Subcutaneous abdominal adipose tissue (tissue), 5 donors: Measurements from ENCODE around the gene CASQ2.

Experiments used
- H3K27ac ChIP-seq: one replicate; pipeline ENCODE4 v1.7.0; 2013; ENCODE audit warnings: low read depth, mild to moderate bottlenecking, inconsistent platforms, low read length, moderate library complexity
- H3K27me3 ChIP-seq, 5 donors: one replicate each; pipeline ENCODE4 v1.7.0; 2013; ENCODE audit warnings: low read length in 5 of 5, inconsistent platforms in 1 of 5; ENCODE audit not compliant: control insufficient read depth in 5 of 5, insufficient read depth in 4 of 5
- H3K36me3 ChIP-seq, 5 donors: one replicate each; pipeline ENCODE4 v1.7.0; 2013; ENCODE audit warnings: low read length in 5 of 5; ENCODE audit not compliant: control insufficient read depth in 5 of 5, insufficient read depth in 5 of 5
- H3K4me1 ChIP-seq, 5 donors: one replicate each; pipeline ENCODE4 v1.7.0; 2013; ENCODE audit warnings: low read length in 5 of 5, mild to moderate bottlenecking in 3 of 5, moderate library complexity in 1 of 5; ENCODE audit not compliant: control insufficient read depth in 5 of 5, insufficient read depth in 5 of 5
- H3K4me3 ChIP-seq, 5 donors: one replicate each; pipeline ENCODE4 v1.7.0; 2013; ENCODE audit warnings: low read length in 5 of 5, low read depth in 1 of 5
- H3K9ac ChIP-seq, 5 donors: one replicate each; pipeline ENCODE4 v1.7.0; 2013; ENCODE audit warnings: low read length in 5 of 5, mild to moderate bottlenecking in 4 of 5, moderate library complexity in 3 of 5
- H3K9me3 ChIP-seq, 5 donors: one replicate each; pipeline ENCODE4 v1.7.0; 2013; ENCODE audit warnings: low read length in 5 of 5; ENCODE audit not compliant: control insufficient read depth in 5 of 5
- donor health status: healthy.
- donor health status: healthy.
- donor health status: healthy.
- donor health status: healthy.
- donor health status: healthy.

Gene CASQ2

GRCh38 chr1:115658646-115659045, 109.9 kb downstream of the CASQ2 start:
- Histone ChIP-seq H3K9ac (no peak overlapping the region), H3K9me3 (no peaks in the 10 kb centered on the region), H3K27me3 (no peaks in the 10 kb centered on the region), H3K27ac (no peak overlapping the region), H3K4me1 (peaks cover 0 to 27% (median 13%) of the 10 kb centered on the region in 5 donors), H3K36me3 (peaks cover 14 to 24% (median 20%) of the 10 kb centered on the region in 5 donors), H3K4me3 (no peak overlapping the region)

GRCh38 chr1:115656461-115657077, 111.9 kb downstream of the CASQ2 start:
- Histone ChIP-seq H3K4me1 (peaks cover 0 to 27% (median 13%) of the 10 kb centered on the region in 5 donors), H3K36me3 (peaks cover 10 to 26% (median 16%) of the 10 kb centered on the region in 5 donors), H3K27ac (no peak overlapping the region), H3K9me3 (no peaks in the 10 kb centered on the region), H3K27me3 (no peaks in the 10 kb centered on the region), H3K4me3 (no peak overlapping the region), H3K9ac (no peak overlapping the region)

GRCh38 chr1:115655916-115656315, 112.6 kb downstream of the CASQ2 start:
- Histone ChIP-seq H3K27me3 (no peaks in the 10 kb centered on the region), H3K9ac (no peak overlapping the region), H3K9me3 (no peaks in the 10 kb centered on the region), H3K4me1 (peaks cover 0 to 27% (median 13%) of the 10 kb centered on the region in 5 donors), H3K4me3 (no peak overlapping the region), H3K27ac (no peak overlapping the region), H3K36me3 (peaks cover 10 to 24% (median 16%) of the 10 kb centered on the region in 5 donors)

- Histone ChIP-seq H3K4me3 (peak overlapping the region in 1 of 5 donors; percentile 19), H3K27me3 (no peaks in the 10 kb centered on the region), H3K4me1 (peaks cover 0 to 27% (median 13%) of the 10 kb centered on the region in 5 donors), H3K9me3 (no peaks in the 10 kb centered on the region), H3K9ac (peak overlapping the region in 1 of 5 donors; percentile 44), H3K36me3 (peaks cover 6 to 17% (median 10%) of the 10 kb centered on the region in 5 donors), H3K27ac (no peak overlapping the region)
Observed at GRCh38 chr1:115655306-115655663, 113.2 kb downstream of the CASQ2 start.

GRCh38 chr1:115654663-115655305, 113.7 kb downstream of the CASQ2 start:
- Histone ChIP-seq H3K4me3 (peak overlapping the region in 1 of 5 donors; percentile 19), H3K9ac (peak overlapping the region in 1 of 5 donors; percentile 44), H3K27me3 (no peaks in the 10 kb centered on the region), H3K4me1 (peaks cover 0 to 31% (median 17%) of the 10 kb centered on the region in 5 donors), H3K36me3 (peaks cover 3 to 12% (median 8%) of the 10 kb centered on the region in 5 donors), H3K9me3 (no peaks in the 10 kb centered on the region), H3K27ac (no peak overlapping the region)

GRCh38 chr1:115654125-115654524, 114.4 kb downstream of the CASQ2 start:
- H3K4me3 ChIP-seq: no peak overlapping the region
- H3K27me3 ChIP-seq: no peaks in the 10 kb centered on the region
- H3K4me1 ChIP-seq: peaks cover 0 to 32% (median 17%) of the 10 kb centered on the region in 5 donors
- peaks cover 3 to 11% (median 7%) of the 10 kb centered on the region in 5 donors for H3K36me3 ChIP-seq
- no peaks in the 10 kb centered on the region for H3K9me3 ChIP-seq
- H3K9ac ChIP-seq: no peak overlapping the region
- H3K27ac ChIP-seq: no peak overlapping the region

- no peak overlapping the region for H3K4me3 ChIP-seq
- peaks cover 0 to 32% (median 17%) of the 10 kb centered on the region in 5 donors for H3K4me1 ChIP-seq
- no peak overlapping the region for H3K27ac ChIP-seq
- H3K27me3 ChIP-seq: no peaks in the 10 kb centered on the region
- H3K36me3 ChIP-seq: peaks cover 0 to 11% (median 5%) of the 10 kb centered on the region in 5 donors
- H3K9ac ChIP-seq: no peak overlapping the region
- no peaks in the 10 kb centered on the region for H3K9me3 ChIP-seq
Observed at GRCh38 chr1:115652236-115652788, 116.2 kb downstream of the CASQ2 start.

- Histone ChIP-seq H3K9me3 (no peaks in the 10 kb centered on the region), H3K4me1 (peaks cover 0 to 28% (median 12%) of the 10 kb centered on the region in 5 donors), H3K36me3 (peaks cover 0 to 11% (median 5%) of the 10 kb centered on the region in 5 donors), H3K4me3 (no peak overlapping the region), H3K27me3 (no peaks in the 10 kb centered on the region), H3K27ac (no peak overlapping the region), H3K9ac (no peak overlapping the region)
Observed at GRCh38 chr1:115651391-115651790, 117.1 kb downstream of the CASQ2 start.

GRCh38 chr1:115650961-115651360, 117.6 kb downstream of the CASQ2 start:
- Histone ChIP-seq H3K9me3 (no peaks in the 10 kb centered on the region), H3K27ac (no peak overlapping the region), H3K4me1 (peaks cover 0 to 24% (median 7%) of the 10 kb centered on the region in 5 donors), H3K4me3 (no peak overlapping the region), H3K9ac (no peak overlapping the region), H3K36me3 (peaks cover 0 to 11% (median 5%) of the 10 kb centered on the region in 5 donors), H3K27me3 (no peaks in the 10 kb centered on the region)
